Natural killer cell treated with Interleukin-12 subunit alpha and Interleukin-12 subunit beta and Interleukin-15 and Interleukin-18, amount 100 ng/mL, for 72 hours (primary cell): Measurements from ENCODE around the gene HOXC9. TPM values are rescaled to one million over a fixed set of nuclear protein-coding genes. Genes with fewer than 3 reads are reported as not detected.

Experiments used
- ATAC-seq, 2 donors: fragments of 150-1000 bp; cut with Tn5 transposase in 1 of 2; sonication (Bioruptor Pico), chemical (Tn5 transposase) in 1 of 2; 2 replicates each; pipeline ENCODE4 v1.10.0; 2021
- DNase-seq: peaks from one replicate; pipeline ENCODE4 v3.0.0; 2022; ENCODE audit warnings: low spot score
- H3K27ac Mint-ChIP-seq, 2 donors: 1 replicate in 1 of 2; 2 replicates in 1 of 2; pipeline ENCODE4 v1.8.0; 2022; ENCODE audit warnings: mixed read lengths in 2 of 2, mild to moderate bottlenecking in 1 of 2, moderate library complexity in 1 of 2
- H3K27me3 Mint-ChIP-seq, 2 donors: 1 replicate in 1 of 2; 2 replicates in 1 of 2; pipeline ENCODE4 v1.8.0; 2022; ENCODE audit warnings: mixed read lengths in 2 of 2
- H3K36me3 Mint-ChIP-seq: one replicate; pipeline ENCODE4 v1.8.0; 2022; ENCODE audit warnings: mixed read lengths
- H3K4me1 Mint-ChIP-seq, 2 donors: 1 replicate in 1 of 2; 2 replicates in 1 of 2; pipeline ENCODE4 v1.8.0; 2022; ENCODE audit warnings: low read depth in 2 of 2, mixed read lengths in 2 of 2, mild to moderate bottlenecking in 1 of 2
- H3K4me3 Mint-ChIP-seq: one replicate; pipeline ENCODE4 v1.8.0; 2022; ENCODE audit warnings: mixed read lengths
- H3K9me3 Mint-ChIP-seq: 2 replicates; pipeline ENCODE4 v1.8.0; 2022; ENCODE audit warnings: mixed read lengths
- total RNA-seq, 2 donors: library from RNA; stranded (reverse); gene quantifications; one replicate each; pipeline ENCODE4 v1.2.3, GENCODE V29; 2022

HOXC9 gene
- total RNA-seq, 2 donors from 2014 or later: not detected

DNA sequence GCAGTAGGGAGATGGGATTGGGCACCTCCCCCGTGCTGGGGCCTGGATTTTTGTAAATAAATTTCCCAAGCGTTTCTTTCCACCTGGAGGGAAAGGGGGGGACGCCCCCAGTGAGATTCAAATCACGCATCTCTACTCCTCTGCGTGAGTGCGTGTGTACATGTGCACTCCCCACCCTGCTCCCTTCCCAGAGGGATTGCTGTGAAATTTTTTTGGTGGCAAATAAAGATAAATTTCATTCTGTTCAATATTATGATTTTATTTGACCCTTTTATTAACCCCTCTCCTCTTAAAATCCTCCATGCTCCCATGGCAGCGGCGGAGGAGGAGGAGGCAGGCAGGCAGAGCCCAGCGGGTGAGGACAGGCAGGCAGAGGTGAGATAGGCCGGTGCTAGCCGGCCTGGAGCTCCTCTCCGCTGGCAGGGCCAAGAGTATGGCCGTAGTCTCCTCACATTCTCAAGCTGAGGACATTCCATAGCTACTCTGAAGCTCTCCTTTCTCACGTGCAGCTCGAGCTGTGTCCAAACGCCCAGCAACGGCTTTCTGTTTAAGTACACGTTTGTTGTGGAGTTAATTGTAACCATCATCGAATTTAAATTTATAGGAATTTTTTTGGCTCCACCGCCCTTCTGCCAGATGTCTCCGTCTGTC, 23.7 kb upstream of the HOXC9 start:
- Mint-ChIP-seq H3K27ac (no peak overlapping the region), H3K4me1 (peaks cover 15 to 19% of the 10 kb centered on the region in 2 donors), H3K4me3 (no peak overlapping the region), H3K9me3 (no peaks in the 10 kb centered on the region), H3K27me3 (peaks cover 67 to 84% of the 10 kb centered on the region in 2 donors), H3K36me3 (no peaks in the 10 kb centered on the region)
- DNase-seq: no peak
- no peak for ATAC-seq

DNA sequence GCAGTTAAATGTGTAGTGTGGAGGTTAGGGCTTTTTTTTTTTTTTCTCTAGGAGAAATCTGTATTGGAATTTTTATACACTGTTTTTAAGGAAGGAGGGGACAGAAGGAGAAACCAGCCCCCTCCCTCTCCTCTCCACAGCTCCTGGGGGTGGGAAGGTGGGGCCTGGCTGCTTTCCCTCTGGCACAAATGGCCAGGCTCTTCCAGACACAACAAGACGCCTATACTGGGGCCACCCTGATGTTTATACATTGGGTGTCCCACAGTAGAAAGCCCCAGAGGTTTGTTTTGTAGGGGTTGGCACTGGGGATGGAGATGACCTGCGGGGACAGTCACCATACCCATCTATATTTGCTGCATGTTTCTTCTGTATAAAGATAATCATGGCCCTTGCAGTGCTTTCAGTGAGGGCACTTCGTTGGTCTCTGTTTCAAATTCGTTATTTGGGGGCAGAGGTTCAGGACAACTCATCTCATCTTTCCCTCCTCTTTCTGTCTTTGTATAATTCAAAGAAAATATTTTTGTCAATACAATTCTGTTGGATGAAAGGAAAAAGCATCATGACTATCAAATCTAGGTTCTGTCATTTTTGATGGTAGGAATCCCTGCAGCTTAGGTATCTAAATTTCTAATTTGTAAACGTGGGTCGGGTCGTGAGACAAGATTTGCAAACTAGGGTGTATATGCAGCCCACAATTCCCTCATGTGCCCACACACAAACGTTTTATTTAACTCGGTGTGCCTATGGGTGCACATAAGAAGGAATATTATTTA, 23.0 kb upstream of the HOXC9 start:
- no peaks in the 10 kb centered on the region for H3K36me3 Mint-ChIP-seq
- ATAC-seq: no peak
- H3K9me3 Mint-ChIP-seq: no peaks in the 10 kb centered on the region
- peaks cover 67 to 82% of the 10 kb centered on the region in 2 donors for H3K27me3 Mint-ChIP-seq
- no peak overlapping the region for H3K27ac Mint-ChIP-seq
- H3K4me3 Mint-ChIP-seq: no peak overlapping the region
- no peak for DNase-seq
- H3K4me1 Mint-ChIP-seq: peaks cover 15 to 19% of the 10 kb centered on the region in 2 donors

DNA sequence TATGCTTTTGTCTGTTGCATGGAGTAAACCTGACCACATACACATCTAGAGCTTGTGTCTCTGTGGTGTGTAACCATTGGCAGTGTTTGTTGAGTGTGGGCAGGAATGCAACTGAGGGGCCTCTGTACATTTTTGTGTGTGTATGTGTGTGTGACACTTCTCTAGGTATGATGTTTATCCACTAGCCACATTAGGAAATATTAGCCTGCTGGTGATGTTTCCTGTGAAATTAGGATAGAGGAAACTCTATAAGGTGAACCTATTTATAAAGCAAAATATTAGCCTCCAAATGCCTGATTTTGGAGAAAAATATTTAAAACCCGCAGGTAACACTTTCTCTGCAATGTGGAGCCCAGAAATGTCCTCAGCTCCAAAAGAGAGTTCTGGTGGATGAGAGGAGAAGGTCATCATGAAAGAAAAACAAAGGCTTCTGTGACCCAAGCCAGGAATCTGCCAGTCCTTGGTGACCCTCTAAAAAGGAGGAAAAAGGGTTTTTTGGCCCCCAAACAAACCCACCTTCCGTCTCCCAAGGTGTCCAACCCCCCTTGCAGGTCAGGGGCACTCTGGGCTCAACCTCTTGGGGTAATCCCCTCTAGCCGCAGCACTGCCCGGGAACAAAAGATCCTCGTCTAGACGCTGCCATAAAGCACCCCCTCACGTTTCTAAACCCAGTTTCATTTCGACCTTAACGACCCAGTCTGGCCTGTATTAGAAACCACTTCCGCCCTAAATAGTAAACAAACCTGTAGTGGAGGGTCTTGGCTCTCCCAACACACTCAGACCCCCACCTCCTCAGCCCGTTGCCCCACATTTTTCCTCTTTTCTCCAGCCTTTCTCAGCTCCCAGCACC, 22.1 kb upstream of the HOXC9 start:
- H3K27me3 Mint-ChIP-seq: peaks cover 63 to 80% of the 10 kb centered on the region in 2 donors
- no peak overlapping the region for H3K27ac Mint-ChIP-seq
- peaks cover 15 to 18% of the 10 kb centered on the region in 2 donors for H3K4me1 Mint-ChIP-seq
- H3K9me3 Mint-ChIP-seq: no peaks in the 10 kb centered on the region
- H3K4me3 Mint-ChIP-seq: no peak overlapping the region
- DNase-seq (no peak), ATAC-seq (no peak)
- H3K36me3 Mint-ChIP-seq: no peaks in the 10 kb centered on the region

DNA sequence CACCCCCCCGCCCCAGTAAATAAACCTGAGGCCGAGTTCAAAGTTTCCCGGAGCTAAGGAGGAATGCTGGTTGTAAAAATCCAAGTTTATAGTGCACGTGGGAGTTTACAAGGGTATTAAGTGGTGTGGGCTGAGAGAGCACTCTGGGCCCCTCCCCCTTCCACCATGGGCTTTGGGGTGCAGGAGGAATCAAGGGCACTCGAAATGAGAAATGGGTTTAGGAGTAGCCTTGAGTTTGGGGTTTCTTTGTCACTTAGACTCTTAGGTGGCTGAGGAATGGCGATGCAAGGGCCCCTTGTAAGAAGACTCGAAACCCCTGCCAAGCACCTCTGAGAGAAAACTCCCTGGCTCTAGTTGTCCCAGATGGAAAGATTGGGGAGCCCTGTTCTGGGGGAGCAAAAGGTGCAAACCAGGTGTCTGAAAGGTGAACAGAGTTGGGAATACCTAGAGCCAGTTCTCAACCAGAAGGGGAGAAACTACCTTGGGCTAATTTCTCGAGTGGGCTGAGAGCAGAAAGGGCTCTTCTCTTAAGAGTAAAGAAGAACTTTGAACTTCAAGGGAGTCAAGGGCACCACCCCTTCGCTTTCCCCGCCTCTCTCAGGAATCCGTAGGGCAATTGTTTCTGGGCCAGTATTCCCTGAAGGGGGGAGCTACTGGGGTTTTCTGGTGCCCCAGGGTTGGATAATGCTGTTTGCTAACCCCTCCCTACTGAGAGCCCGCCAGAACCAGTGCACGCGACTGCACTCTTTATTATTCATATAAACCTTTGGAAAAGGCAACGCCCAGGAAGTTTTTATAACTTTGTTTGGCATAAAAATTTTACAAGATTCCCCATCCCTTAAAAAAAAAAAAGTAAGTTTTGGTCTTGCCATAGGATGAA, 21.2 kb upstream of the HOXC9 start:
- Mint-ChIP-seq H3K36me3 (no peaks in the 10 kb centered on the region), H3K27me3 (peaks cover 64 to 81% of the 10 kb centered on the region in 2 donors), H3K4me1 (peaks cover 8 to 12% of the 10 kb centered on the region in 2 donors), H3K27ac (no peak overlapping the region), H3K4me3 (no peak overlapping the region), H3K9me3 (no peaks in the 10 kb centered on the region)
- ATAC-seq (no peak), DNase-seq (no peak)

DNA sequence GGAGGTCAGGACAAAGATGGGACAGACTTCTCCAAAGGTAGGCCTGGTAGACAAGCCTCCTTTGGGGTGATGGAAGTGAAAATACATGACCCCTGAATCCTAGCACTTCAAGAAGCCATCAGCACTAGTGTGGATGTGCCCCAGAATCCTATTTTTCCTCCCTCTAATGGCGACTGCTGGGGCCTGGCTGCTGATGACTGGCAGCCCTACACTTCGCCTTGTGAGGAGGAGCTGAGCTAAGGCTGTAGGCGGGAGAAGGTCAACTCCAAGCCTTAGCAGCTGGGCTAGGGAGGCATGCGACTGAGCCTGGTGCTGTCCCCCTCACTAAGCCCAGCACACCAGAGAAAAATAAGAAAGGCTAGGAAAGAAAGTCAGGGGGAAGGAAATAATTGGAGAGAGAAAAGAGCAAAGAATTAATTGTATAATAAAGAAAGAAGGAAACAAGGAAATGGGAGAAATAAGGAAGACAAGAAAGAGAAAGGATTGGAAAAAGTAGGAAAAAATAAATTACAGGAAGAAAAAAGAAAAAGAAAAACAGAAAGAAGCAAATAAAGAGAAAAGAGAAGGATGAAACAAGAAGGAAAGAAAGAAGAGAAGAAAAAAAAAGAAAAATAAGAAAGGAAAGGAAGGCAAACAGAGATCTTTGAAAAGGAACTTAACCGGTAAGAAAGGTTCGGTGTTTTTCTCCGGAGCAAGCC, 19.7 kb upstream of the HOXC9 start:
- DNase-seq: no peak
- no peak for ATAC-seq
- Mint-ChIP-seq H3K27ac (no peak overlapping the region), H3K27me3 (peaks cover 68 to 87% of the 10 kb centered on the region in 2 donors), H3K4me1 (peaks cover 8 to 13% of the 10 kb centered on the region in 2 donors), H3K9me3 (no peaks in the 10 kb centered on the region), H3K36me3 (no peaks in the 10 kb centered on the region), H3K4me3 (no peak overlapping the region)

DNA sequence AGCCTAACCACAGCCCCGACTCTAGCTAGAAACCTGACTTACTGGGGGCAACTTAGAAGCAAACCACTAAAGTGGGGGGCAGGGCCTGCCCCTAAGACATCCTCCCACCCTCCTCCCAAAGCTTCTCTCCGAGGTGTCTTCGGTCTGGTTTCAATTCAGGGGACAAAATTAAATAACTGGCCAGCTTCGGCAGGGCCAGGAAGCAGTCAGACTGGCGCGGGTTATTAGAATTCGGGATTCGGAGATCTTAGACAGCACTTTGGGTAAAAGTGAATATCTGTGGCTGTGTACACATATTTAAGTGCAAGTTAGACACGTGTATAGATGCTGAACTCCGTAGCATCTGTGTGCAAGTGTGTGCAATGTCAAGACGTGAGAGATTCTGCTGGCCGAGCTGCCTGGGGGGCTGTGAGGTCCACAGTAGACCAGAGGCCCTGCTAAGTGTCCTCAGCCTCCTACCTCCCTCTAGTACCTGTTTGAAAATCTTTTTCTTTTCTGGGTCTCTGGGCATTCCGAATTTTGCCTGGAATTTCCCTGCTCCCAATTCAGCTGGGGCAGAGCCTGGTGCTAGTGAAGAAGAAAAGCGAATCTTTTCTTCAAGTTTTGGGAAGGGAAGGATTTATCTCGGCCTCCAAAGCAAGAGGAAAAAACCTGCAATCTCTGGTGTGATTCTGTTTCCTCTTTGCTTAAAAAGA, 19.0 kb upstream of the HOXC9 start:
- DNase-seq: no peak
- Mint-ChIP-seq H3K4me1 (peaks cover 5 to 11% of the 10 kb centered on the region in 2 donors), H3K27ac (no peak overlapping the region), H3K27me3 (peaks cover 67 to 84% of the 10 kb centered on the region in 2 donors), H3K36me3 (no peaks in the 10 kb centered on the region), H3K4me3 (no peak overlapping the region), H3K9me3 (no peaks in the 10 kb centered on the region)
- ATAC-seq: no peak

DNA sequence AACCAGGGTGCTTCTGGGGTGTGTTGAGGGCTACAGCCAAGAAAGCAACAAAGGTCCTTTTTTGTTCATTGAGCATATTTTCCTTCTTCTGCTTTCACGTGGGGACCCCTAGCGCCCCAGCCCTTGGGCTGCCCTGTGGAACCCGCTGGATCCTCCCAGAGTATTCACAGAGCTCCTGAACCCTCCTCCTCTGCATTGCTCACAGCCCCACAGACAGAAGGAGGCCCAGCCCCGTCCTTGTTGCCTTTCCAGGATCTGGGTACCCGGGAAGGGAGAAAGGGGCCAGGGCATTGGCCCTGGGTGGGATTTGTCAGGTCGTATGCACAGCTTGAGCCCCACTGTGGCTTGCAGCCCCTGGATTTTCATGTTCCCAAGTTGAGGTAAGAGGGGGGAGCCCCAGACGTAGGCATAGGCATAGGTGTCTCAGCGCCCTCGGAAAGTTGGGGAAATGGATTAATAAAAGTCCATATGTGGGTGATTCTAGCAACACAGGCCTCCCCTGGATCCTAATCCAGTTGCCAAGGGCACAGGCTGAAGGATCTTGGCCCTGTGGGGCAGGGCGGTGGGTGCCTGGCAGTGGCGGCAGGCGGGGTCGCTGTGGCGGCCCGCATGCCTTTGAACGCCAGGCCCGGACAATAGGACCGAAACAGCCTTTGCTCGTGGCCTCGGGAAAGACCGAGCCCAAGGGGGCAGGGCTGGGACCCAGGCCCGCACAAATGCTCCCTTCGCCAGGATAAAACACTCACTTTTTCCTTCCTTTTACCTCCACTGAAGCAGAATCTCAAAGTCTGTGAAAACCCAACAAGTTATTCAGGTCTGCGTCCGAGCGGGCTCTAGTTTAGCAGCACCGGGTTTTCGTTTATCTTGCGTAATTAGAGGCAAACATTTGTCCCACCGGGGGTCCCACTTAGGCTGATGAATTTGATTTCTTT, 18.1 kb upstream of the HOXC9 start:
- Mint-ChIP-seq H3K4me3 (no peak overlapping the region), H3K27ac (no peak overlapping the region), H3K4me1 (peaks cover 13 to 14% of the 10 kb centered on the region in 2 donors), H3K36me3 (no peaks in the 10 kb centered on the region), H3K27me3 (peaks cover 69 to 85% of the 10 kb centered on the region in 2 donors), H3K9me3 (no peaks in the 10 kb centered on the region)
- DNase-seq: no peak
- ATAC-seq: no peak

DNA sequence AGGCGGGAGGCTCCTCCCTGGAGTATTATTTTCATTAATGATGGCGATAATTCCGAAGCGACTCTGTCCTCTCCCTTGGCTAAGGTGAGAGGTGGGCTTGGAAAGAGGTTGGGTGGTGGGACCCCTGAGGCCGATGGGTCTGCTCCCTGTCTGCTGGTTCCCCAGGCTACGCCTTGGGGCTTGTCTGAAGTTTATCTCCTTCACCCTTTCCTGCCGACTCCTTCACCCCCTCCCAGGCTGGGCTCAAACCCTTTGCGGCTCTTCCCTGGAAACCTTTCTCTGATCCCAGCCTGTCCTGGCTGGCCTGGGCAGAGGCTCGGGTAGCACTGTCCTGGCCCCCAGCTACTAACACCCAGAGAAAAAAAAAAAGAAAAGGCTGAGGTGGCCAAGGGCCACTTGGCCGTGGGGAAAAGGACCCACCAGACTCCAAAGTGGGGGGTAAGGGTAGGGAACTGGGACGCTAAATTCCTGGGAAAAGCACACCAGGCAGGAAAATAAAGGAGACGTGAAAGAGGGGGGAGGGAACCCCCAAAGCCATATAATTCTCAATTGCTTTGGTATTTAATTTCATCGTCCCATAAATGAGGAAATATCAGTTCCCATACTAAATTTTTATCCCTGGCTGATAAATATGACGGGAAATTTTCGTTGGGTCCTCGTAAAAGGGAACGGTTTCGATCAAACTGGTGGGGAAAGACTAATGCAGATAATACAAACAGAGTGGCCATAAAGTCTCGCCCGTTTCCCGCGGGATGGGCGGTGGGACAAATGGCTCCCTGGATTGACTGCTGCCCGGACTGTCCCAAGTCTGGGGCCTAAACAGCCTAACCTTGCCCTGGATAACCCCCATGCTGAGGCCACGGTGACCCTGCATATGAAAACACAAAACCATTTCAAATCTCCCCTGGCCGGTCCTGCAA, 17.1 kb upstream of the HOXC9 start:
- H3K27ac Mint-ChIP-seq: no peak overlapping the region
- H3K4me1 Mint-ChIP-seq: peaks cover 14 to 16% of the 10 kb centered on the region in 2 donors
- no peak for ATAC-seq
- no peaks in the 10 kb centered on the region for H3K9me3 Mint-ChIP-seq
- H3K36me3 Mint-ChIP-seq: no peaks in the 10 kb centered on the region
- H3K4me3 Mint-ChIP-seq: no peak overlapping the region
- peaks cover 73 to 85% of the 10 kb centered on the region in 2 donors for H3K27me3 Mint-ChIP-seq
- no peak for DNase-seq

DNA sequence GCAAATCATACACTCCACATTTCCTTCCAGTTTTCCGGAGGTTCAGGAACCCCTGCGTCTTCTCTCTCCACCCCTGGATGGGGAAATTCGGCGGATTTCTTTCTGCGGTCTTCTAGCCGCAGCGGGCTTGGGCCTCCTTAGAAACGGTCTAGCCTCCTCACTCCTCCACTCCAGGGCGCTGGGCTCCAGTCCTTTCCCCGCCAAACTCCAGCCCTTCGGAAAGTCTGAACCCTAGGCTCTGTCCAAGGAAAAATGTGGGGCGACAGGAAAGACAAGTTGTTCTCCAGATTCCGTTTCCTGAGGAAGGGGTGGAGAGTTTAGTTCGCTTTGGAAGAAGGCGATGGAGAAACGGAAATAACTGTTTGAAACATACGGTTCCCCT, 16.4 kb upstream of the HOXC9 start:
- no peak overlapping the region for H3K27ac Mint-ChIP-seq
- H3K4me1 Mint-ChIP-seq: peaks cover 13 to 16% of the 10 kb centered on the region in 2 donors
- ATAC-seq (no peak), DNase-seq (no peak)
- no peak overlapping the region for H3K4me3 Mint-ChIP-seq
- H3K9me3 Mint-ChIP-seq: no peaks in the 10 kb centered on the region
- H3K36me3 Mint-ChIP-seq: no peaks in the 10 kb centered on the region
- H3K27me3 Mint-ChIP-seq: peaks cover 72 to 85% of the 10 kb centered on the region in 2 donors

DNA sequence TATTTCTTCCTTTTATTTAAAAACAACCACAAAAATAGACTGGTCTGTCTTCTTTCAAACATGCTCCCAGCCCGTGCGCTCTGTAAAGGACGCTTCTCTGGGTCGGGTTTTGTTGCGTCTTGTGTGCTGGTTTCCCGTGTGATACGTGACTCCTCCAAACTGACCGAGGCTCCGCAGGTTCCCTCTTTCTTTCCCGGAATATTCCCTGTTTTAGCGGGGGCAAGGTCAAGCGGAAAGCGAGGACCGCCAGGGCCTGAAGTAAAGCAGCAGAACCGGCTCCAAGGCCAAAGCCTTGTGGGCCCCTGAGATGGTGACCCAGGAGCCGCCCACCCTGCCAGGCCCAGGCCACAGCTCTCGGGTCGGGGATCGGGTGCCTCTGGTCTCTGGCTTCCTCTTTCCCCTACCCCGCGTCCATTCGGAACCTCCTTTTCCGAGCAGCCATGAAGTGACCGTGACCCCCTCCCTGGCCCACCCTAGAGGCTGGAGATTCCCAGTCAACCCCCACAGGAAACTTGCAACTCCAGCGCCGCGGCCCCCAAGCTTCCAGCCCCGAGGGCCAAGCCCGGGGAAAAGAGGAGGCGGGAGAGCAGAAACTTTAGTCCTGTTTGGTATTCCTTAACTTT, 15.9 kb upstream of the HOXC9 start:
- Mint-ChIP-seq H3K4me1 (peaks cover 16 to 19% of the 10 kb centered on the region in 2 donors), H3K4me3 (no peak overlapping the region), H3K9me3 (no peaks in the 10 kb centered on the region), H3K27ac (no peak overlapping the region), H3K36me3 (no peaks in the 10 kb centered on the region), H3K27me3 (peaks cover 75 to 85% of the 10 kb centered on the region in 2 donors)
- DNase-seq (no peak), ATAC-seq (no peak)
